ENCODE measurements around the gene CHRNA4. TPM values are rescaled to one million over a fixed set of nuclear protein-coding genes. Genes with fewer than 3 reads are reported as not detected.

CHRNA4 gene
- total RNA-seq, 1 experiment from 2014 or later = not detected

DNA sequence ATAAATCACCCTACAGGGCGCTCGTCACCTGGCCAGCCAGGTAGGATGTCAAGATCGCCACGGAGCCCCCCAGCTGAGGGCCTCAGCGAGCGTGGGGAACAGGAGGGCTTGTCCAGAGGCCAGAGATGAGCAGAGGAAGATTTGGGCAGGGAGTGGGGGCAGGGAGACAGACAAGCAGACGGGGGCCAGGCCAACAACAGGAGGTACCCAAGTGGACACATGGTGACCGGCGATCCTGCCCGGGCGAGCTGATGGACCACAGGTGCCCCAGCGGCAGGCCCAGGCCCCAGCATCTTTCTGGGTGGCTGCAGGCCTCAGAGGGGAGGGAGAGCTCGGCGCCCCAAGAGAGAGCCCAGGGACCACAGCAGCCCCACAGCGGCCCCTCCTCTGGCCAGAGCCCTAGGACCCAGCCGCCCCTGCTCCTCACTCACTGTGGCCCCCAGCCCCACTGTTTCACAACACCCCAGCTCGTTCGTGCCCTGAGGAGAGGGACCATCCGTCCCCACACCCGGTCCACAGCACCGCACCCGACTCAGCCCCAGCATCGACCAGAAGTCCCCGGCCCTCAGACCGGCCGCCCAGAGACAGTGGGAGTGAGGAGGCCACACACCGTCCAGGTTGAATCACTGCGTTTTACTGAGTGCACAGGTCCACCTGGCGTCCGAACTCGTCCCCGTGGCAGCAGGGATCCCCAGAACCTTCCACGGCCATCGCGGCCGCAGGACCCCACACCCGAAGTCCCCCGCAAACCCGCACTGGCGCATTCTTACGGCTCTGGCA is 38.6 kb upstream of the CHRNA4 start:
- no peak for DNase-seq (ENCODE audit: low read depth)
- in situ Hi-C loops (cut with HindIII; ENCODE audit: low pct_unique_long_range_greater_than_20kb, low sequenced_read_pairs) = loop anchor here (25.0 kb wide), 1 partner anchor 112 kb away; the partner anchor contains the start of gene COL20A1

DNA sequence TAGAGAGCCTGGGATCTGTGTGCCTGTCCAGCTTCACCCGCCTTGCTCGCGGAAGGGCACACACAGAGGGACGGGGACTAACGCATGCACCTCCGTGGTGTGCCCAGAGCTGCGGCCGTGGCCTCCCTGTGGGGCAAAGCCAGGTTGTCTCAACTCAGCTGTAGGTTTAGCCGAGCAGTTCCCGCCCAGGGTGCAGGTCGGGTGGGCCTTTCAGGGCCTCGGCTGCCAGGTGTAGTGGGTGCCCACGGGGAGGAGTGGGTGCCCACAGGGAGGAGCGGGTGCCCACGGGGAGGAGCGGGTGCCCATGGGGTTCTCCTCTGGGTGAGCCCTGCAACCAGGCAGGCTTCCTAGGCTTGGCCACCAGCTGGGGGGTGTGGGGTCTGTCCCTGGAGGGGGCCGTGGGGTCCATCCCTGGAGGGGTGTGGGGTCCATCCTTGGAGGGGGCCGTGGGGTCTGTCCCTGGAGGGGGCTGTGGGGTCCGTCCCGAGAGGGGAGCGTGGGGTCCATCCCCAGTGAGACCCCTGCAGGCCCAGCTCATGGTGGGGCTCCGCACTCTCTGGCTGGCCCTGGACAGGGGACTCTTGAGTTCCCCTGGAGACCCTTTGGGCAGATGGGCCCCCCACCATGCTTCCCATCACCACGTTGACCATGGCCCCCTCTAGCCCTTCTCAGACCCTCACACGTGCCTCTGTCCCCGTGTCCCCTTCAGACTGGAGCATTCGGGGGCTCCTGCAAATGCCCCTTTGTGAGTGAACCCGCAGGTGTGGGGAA is 37.8 kb upstream of the CHRNA4 start:
- DNase-seq (ENCODE audit: low read depth) = no peak
- in situ Hi-C loops (cut with HindIII; ENCODE audit: low pct_unique_long_range_greater_than_20kb, low sequenced_read_pairs) = loop anchor here (25.0 kb wide), 1 partner anchor 112 kb away; the partner anchor contains the start of gene COL20A1

DNA sequence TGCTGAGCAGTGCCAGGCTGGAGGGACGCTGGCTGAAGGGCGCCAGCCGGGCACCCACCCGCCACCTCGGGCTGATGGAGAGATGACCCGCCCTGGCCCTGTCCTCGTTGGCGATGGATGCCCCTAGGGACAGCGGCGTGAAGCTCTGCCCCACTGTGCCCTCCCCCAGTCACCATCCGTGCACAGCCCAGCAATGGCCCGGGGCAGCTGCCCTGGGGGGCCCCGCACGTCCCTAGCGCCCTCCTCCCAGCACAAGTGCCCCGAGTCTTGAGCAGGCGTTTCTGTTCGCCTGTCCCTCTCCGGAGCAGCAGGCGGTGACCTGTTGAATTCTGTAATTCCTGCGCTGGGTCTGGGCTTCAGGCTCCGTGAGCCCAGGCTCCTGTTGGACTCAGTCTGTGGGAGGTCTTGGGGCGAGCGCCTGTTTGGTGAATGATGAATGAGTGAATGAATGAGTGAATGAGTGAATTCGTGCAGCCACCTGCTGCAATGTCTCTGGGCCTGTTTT is 36.8 kb upstream of the CHRNA4 start:
- in situ Hi-C loops (cut with HindIII; ENCODE audit: low pct_unique_long_range_greater_than_20kb, low sequenced_read_pairs) = loop anchor here (25.0 kb wide), 1 partner anchor 111 kb away; the partner anchor contains the start of gene COL20A1
- DNase-seq (ENCODE audit: low read depth) = no peak

DNA sequence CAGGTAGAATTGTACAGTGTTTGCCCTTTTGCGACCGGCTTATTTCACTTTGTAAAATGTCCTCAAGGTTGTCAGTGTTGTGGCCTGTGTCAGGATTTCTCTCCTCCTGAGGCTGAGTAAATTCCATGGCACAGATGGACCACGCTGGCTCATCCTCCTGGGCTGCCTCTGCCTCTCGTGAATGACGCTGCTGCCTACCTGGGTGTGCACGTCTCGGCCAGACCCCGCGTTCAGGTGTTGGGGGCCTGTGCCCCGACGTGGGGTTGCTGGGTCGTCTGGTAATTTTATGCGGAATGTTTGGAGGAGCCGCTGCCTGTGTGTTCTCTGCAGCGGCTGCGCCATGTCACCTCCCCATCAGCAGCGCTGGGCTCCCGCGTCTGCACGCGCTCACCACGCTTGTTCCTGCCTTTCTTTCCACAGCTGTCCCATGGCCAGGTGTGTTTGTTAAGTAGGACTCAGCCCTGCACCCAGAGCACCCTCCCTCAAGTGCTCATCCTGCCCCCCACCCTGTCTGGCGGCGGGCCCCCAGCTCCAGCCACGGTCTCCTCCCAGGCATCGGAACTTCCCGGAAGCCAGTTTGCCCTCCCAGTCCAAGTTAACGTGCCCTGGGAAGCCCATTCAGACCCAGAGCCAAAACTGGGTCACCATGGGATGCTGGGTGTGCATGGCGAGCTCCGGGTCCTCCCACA is 36.1 kb upstream of the CHRNA4 start:
- no peak for DNase-seq (ENCODE audit: low read depth)
- in situ Hi-C loops (cut with HindIII; ENCODE audit: low pct_unique_long_range_greater_than_20kb, low sequenced_read_pairs) = loop anchor here (25.0 kb wide), 1 partner anchor 110 kb away; the partner anchor contains the start of gene COL20A1

DNA sequence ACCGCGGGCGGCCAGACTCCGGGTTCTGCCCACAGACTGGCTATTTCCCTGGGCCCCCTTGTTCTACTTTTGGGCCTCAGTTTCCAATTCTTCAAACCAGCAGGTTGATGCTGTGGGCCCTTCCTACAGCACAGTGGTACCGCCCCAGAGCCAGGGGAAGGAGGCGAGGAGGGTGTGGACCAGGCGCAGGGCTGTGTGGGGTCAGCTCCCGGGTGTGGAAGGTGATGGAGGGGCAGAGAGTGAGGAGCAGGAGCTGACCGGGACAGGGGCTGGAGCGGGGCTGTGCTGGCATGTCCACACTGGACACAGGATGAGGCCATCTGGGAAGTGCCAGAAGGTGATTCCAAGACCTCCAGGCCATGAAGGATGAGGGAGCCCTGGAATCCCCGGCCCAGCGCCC is 35.2 kb upstream of the CHRNA4 start:
- in situ Hi-C loops (cut with HindIII; ENCODE audit: low pct_unique_long_range_greater_than_20kb, low sequenced_read_pairs) = loop anchor here (25.0 kb wide), 1 partner anchor 109 kb away; the partner anchor contains the start of gene COL20A1
- no peak for DNase-seq (ENCODE audit: low read depth)

DNA sequence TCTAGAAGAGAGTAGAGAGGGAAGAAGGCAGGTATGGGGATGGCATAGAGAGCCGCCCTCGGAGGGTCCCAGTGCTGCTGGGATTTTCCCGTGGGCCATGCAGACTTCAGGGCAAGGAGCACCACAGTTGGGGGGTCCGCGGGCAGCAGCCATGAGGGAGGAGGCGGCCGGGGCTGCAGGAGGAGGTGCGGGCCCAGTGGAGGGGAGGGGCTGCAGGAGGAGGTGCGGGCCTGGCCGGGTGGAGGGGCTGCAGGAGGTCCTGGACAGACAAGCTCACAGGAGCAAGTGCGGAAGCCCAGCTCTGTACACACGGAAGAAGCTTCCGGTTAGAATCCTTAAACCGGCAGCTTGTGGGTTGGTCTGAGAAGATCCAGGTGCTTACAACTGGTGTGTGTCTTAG is 34.6 kb upstream of the CHRNA4 start:
- in situ Hi-C loops (cut with HindIII; ENCODE audit: low pct_unique_long_range_greater_than_20kb, low sequenced_read_pairs) = loop anchor here (25.0 kb wide), 1 partner anchor 108 kb away; the partner anchor contains the start of gene COL20A1
- no peak for DNase-seq (ENCODE audit: low read depth)

DNA sequence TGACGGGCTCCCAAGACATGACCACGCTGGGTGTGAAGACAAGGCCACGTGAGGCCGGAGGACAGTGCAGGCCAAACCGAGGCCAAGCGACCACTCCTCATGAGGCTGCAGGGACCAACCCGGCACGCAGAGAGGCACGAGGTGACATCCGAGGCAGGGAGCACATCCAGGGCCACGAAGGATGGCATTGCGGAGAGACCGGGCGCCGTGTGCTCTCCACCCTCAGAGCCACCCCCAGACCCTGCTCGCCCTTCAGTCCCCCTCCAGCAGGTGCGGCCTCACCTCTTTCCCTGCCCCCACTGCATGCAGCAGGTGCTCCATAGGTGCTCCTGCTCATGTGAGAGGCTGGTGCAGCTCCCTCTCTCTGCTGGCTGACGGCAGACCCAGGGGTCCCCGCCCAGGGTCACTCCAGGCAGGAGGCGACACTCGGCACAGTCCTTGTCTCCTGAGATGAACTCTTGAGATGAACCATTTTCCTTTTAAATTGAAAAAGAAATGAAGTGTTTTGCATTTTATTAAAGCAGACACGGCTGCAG is 33.8 kb upstream of the CHRNA4 start:
- in situ Hi-C loops (cut with HindIII; ENCODE audit: low pct_unique_long_range_greater_than_20kb, low sequenced_read_pairs) = loop anchor here (25.0 kb wide), 1 partner anchor 108 kb away; the partner anchor contains the start of gene COL20A1
- no peak for DNase-seq (ENCODE audit: low read depth)

DNA sequence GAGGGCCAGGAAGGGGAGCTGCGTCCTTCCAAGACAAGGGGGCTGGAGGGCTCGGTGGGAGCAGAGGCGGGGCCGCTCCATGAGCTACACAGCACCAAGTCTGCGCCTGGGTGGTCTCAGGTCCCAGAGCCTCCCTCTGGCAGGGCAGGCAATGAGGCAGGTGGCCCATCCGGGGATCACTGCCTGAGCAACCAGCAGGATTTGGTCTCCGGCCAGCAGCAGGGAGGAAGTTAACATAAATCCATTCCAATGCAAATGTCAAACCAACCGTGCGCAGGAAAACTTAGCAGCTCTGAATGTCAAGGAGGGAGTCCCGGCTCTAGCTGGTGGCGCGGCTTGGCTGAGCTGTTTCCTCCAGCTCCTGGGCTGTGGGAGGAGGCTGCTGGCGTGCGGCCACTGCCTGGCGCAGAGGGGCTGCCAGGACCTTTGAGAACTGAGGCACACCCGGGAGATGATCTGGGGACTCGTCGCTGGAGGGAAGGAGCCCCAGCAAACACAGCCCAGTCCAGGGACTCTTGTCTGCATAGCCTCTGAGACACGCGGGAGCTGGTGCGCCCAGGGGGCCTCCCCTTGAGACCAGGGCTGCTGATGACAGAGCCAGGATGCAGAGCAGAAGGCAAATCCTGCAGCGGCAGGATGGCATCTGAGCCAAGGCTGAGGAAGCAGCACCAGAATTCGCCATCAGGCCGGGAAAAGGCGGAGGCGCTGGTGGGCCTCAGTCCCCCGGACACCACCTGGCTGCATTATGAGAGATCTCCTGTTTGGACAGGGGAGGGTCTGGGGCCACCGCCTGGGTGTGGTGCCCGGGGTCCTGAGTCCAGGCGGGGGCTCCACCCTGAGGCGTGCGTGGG is 33.1 kb upstream of the CHRNA4 start:
- in situ Hi-C loops (cut with HindIII; ENCODE audit: low pct_unique_long_range_greater_than_20kb, low sequenced_read_pairs) = loop anchor here (25.0 kb wide), 1 partner anchor 107 kb away; the partner anchor contains the start of gene COL20A1
- DNase-seq (ENCODE audit: low read depth) = no peak

DNA sequence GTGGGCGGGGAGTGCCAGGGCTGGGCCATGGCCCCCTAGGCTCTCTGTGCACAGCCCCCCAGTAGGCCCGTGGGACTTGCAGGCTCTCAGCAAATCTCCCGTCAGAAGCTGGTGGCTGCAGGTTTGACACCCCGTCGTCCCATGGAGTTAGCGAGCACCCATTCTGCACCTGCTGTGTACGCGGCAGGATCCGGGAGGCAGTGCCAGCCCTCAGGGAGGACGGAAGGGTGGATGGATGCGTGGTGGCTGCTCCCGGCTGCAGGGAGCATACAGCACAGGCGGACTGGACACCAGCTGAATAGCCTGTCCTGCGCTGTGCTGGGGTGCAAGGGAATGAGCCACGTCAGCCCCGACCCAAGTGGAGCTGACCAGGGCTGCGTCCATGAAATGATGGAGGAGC is 32.4 kb upstream of the CHRNA4 start:
- in situ Hi-C loops (cut with HindIII; ENCODE audit: low pct_unique_long_range_greater_than_20kb, low sequenced_read_pairs) = loop anchor here (25.0 kb wide), 1 partner anchor 106 kb away; the partner anchor contains the start of gene COL20A1

DNA sequence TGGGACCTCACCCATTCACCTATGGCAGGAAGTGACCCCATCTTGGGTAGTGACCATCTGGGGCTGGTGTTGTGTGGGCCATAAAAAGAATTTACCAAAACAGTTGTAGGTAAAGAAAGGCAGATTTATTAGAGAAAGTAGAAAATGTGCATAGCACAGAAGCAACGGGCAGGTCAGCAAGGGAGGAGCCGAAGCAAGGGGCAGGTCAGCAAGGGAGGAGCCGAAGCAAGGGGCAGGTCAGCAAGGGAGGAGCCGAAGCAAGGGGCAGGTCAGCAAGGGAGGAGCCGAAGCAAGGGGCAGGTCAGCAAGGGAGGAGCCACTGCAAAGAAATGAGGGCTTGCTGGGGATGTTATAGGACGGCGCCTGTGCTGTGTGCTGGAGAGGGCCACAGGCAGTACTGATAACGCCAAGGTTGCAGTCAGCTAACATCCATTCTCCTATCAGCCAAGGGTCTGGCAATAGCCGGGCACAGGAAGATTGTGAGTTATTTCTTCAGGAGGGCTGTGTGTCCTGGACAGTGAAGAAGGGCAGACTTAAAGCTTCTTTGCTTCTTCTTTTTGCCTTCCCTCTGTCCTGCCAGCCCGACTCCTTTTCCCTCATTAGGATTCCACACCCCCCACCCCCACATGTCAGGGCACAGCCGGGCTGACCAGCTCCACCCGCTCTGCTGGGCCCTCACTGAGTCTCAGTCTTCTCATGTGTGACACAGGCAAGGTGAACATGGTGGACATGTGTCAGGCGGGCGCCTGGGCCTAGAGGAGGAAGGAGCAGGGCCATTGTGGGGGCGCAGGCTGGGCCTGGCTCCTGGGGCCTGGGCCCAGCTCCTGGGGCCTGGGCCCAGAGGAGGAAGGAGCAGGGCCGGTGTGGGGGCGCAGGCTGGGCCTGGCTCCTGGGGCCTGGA is 31.6 kb upstream of the CHRNA4 start:
- DNase-seq (ENCODE audit: low read depth) = no peak
- in situ Hi-C loops (cut with HindIII; ENCODE audit: low pct_unique_long_range_greater_than_20kb, low sequenced_read_pairs) = loop anchor here (25.0 kb wide), 1 partner anchor 105 kb away; the partner anchor contains the start of gene COL20A1

More for the DNA sequence above, 32.4 kb upstream of the CHRNA4 start:
- DNase-seq (ENCODE audit: low read depth) = no peak

DNA sequence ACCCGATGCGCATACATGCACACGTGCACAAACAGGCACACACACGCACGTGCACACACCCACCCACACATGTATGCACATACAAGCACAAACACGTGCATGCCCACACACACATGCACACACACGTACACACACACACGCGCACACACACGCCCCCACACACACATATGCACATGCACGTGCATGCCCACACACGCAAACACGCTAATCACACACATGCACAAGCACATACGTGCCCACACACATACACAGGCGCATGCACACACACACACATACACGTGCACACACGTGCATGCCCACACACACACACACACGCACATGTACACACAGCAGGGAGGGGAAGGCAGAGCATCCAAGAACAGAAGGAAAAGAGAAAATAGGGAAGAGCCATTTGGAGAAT is 26.8 kb upstream of the CHRNA4 start:
- DNase-seq (ENCODE audit: low read depth) = no peak
- in situ Hi-C loops (cut with HindIII; ENCODE audit: low pct_unique_long_range_greater_than_20kb, low sequenced_read_pairs) = loop anchor here (25.0 kb wide), 1 partner anchor 101 kb away; the partner anchor contains the start of gene COL20A1

DNA sequence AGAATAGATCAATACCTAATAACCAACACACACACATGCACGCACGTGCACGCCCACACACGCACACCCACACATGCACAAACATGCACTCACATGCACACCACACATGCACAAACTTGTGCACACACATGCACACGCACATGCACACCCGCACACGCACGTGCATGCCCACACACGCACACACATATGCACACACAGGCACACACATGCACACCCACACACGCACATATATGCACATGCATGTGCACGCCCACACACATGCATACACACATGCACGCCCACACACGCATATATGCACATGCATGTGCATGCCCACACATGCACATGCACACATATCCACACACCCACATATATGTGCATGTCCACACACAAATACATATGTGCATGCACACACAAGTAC is 26.2 kb upstream of the CHRNA4 start:
- in situ Hi-C loops (cut with HindIII; ENCODE audit: low pct_unique_long_range_greater_than_20kb, low sequenced_read_pairs) = loop anchor here (25.0 kb wide), 1 partner anchor 100 kb away; the partner anchor contains the start of gene COL20A1
- no peak for DNase-seq (ENCODE audit: low read depth)

DNA sequence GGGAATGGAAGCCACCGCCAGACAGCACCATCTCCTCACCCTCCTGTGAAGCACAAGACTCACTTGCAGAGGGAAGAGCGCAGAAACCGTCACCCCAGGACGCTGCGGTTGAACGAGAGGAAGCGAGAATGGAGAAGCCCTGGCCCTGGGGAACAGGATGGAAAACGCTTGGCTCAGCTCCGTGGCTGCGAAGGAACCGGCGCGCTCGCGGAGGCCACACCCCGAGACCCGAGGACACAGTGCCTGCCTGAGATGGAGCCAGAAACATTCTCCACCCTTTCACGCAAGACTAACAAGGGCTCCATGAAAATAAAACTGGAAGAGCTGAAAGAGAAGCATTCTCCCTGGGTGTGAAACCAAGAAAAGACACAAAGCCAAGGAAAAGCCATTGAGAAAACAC is 25.3 kb upstream of the CHRNA4 start:
- in situ Hi-C loops (cut with HindIII; ENCODE audit: low pct_unique_long_range_greater_than_20kb, low sequenced_read_pairs) = loop anchor here (25.0 kb wide), 1 partner anchor 99 kb away; the partner anchor contains the start of gene COL20A1
- no peak for DNase-seq (ENCODE audit: low read depth)

DNA sequence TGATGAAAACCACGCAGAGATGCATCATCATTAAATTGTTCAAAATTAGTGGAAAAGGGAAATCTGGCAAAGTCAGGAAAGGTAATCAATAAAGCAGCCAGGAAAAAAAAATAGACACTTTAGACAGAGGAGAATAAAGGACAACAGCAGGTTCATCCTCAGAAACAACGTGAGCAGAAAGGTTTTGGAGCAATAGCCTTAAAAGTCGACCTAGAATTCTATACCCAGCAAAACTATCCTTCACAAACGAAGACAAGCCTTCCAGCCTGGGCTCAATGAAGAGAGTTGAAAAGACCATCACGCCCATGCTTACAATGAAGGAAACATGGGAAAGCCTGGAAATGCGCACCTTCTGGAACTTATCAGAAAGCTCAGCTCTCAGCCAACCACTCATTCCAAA is 24.7 kb upstream of the CHRNA4 start:
- in situ Hi-C loops (cut with HindIII; ENCODE audit: low pct_unique_long_range_greater_than_20kb, low sequenced_read_pairs) = loop anchor here (25.0 kb wide), 1 partner anchor 99 kb away; the partner anchor contains the start of gene COL20A1

DNA sequence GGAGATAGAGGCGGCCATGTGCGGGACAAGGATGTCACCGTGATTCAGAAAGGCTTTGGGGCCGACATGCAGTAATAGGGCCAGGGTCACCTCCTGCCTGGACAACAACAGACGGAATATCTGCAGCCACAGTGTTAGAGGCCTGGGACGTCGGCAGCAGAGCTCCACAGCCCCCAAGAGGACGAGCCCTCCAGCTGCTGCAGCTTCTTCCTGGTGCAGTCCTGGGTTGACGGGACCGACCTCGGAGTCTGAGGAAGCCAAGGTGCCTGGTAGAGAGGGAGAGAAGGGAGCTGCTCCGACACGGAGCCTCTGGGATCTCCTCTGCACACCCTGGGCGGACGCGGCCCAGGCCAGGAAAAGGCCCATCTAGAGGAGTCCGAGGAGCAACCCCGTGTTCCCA is 23.2 kb upstream of the CHRNA4 start:
- no peak for DNase-seq (ENCODE audit: low read depth)
- in situ Hi-C loops (cut with HindIII; ENCODE audit: low pct_unique_long_range_greater_than_20kb, low sequenced_read_pairs) = loop anchor here (25.0 kb wide), 1 partner anchor 97 kb away; the partner anchor contains the start of gene COL20A1

More for the DNA sequence above, 24.7 kb upstream of the CHRNA4 start:
- no peak for DNase-seq (ENCODE audit: low read depth)

DNA sequence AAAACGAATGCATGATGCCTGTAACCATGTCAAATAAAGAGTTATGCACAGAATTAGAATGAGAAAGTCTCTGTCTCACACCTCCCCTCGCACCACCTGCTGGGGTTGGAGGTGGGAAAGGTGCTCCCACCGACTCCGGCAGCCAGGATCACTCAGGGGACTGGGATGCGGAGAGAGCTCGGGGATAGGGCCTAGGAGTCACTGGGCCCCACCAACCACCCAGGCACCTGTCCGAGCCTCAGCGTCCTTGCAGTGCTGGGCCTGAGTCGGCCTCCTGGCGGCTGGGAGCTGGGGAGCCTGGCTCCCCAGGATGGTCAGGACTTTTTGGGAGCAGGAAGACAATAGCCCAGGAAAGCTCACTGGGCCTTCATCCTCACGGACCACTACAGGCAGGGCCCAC is 22.4 kb upstream of the CHRNA4 start:
- in situ Hi-C loops (cut with HindIII; ENCODE audit: low pct_unique_long_range_greater_than_20kb, low sequenced_read_pairs) = loop anchor here (25.0 kb wide), 1 partner anchor 96 kb away; the partner anchor contains the start of gene COL20A1
- no peak for DNase-seq (ENCODE audit: low read depth)
